Measurements from ENCODE around the gene PROCR. TPM values are rescaled to one million over a fixed set of nuclear protein-coding genes. Genes with fewer than 3 reads are reported as not detected.
"Not testable (repeated sequence)": the region's sequence is repeated elsewhere in the genome, so short reads cannot be mapped to it uniquely, and the experiment has no call there.

PROCR gene
- total RNA-seq, 1 donor from 2014 or later: 9.8 TPM

DNA sequence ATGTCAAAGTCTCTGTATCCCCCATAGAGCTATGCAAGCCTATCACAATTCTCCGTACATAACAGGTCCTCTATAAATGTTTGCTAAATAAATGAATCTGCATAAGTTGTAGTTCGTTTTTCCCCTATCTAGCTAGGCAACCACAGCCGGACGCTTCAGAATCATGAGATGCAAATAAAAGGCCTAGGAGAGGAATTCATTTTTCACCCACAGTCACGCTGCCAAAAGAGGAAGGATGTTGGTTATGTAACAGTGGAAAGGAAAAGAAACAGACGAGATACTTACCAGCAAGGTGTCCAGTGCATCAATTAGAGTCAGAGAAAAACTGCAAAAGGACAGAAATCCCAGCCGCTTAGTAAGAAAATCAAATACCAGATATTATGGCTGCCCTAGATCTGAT is 27.2 kb upstream of the PROCR start:
- TF ChIP-seq, protein P1, sequence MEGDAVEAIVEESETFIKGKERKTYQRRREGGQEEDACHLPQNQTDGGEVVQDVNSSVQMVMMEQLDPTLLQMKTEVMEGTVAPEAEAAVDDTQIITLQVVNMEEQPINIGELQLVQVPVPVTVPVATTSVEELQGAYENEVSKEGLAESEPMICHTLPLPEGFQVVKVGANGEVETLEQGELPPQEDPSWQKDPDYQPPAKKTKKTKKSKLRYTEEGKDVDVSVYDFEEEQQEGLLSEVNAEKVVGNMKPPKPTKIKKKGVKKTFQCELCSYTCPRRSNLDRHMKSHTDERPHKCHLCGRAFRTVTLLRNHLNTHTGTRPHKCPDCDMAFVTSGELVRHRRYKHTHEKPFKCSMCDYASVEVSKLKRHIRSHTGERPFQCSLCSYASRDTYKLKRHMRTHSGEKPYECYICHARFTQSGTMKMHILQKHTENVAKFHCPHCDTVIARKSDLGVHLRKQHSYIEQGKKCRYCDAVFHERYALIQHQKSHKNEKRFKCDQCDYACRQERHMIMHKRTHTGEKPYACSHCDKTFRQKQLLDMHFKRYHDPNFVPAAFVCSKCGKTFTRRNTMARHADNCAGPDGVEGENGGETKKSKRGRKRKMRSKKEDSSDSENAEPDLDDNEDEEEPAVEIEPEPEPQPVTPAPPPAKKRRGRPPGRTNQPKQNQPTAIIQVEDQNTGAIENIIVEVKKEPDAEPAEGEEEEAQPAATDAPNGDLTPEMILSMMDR (IDR thresholded peaks at IDR 0.05; ENCODE audit: borderline replicate concordance): no peak
- H3K27ac ChIP-seq (replicated peaks): no peak overlapping the region
- no peaks in the 10 kb centered on the region for H3K27me3 ChIP-seq (ENCODE audit: low read depth)
- intact Hi-C loops (cut with micrococcal nuclease): loop anchor here (5.0 kb wide), 2 partner anchors 63 to 118 kb away; no protein-coding TSS in a partner anchor
- H3K4me1 ChIP-seq: peaks cover 30% of the 10 kb centered on the region
- no peak overlapping the region for H3K4me3 ChIP-seq
- no peak for DNase-seq
- peaks cover 45% of the 10 kb centered on the region for H3K36me3 ChIP-seq
- H3K9me3 ChIP-seq (replicated peaks): no peaks in the 10 kb centered on the region

DNA sequence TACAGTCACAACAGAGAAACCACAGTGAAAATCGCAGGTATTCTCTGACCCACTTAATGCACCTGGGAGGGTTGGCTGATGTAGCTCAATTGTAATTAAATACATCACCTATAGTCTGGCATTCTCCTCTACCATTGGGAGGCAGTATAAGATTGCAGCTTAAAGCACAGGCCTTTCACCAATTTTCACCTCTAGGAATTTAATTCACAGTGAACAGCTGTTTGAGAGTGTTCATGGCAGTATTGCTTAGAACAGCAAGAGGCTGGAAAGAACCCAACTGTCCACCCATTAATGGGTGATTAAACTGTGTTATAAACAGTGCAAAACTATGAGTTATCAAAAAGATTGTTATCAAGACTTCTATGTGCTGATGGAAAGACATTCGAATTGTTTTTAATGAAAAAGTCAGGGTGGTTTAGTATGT is 26.7 kb upstream of the PROCR start:
- intact Hi-C loops (cut with micrococcal nuclease): loop anchor here (5.0 kb wide), 1 partner anchor 117 kb away; no protein-coding TSS in a partner anchor
- DNase-seq: no peak
- Histone ChIP-seq H3K4me1 (peaks cover 30% of the 10 kb centered on the region), H3K36me3 (peaks cover 41% of the 10 kb centered on the region), H3K4me3 (no peak overlapping the region), H3K27ac (replicated peaks) (peak overlapping the region; percentile 87), H3K9me3 (replicated peaks) (no peaks in the 10 kb centered on the region), H3K27me3 (ENCODE audit: low read depth) (no peaks in the 10 kb centered on the region)
- TF ChIP-seq, protein P1 (IDR thresholded peaks at IDR 0.05; ENCODE audit: borderline replicate concordance): peak; percentile 88

DNA sequence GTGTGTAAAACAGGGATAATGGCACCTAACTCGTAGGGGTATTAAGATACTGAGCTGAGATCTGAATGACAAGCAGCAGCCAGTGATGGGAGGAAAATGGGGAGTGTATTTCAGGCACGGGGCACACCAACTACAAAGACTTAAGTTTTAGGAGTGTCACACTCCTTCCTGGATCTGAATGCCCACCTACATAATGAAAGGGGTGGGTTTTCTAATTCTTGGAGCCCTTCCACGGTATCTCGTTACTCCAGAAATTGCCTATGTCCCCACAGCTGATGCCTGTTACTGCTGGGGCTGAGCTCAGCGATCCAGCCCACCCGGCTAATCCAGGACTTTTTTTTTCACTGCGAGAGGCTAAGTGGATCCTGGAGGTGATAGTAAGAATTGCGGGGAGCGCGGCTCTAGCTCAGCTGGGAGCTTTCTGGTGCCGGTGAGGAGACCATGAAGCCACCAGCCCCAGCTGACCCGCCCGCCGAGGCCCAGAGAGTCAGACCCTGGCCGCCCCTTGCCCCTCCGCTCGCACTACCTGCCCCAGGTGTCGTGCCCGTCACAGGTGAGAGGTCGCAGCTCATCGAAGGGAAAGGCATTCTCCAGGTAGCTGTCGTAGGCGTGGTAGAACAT is 25.5 kb upstream of the PROCR start:
- Histone ChIP-seq H3K36me3 (peaks cover 28% of the 10 kb centered on the region), H3K27ac (replicated peaks) (peak overlapping the region; percentile 87), H3K9me3 (replicated peaks) (no peaks in the 10 kb centered on the region), H3K4me3 (peak overlapping the region; percentile 90), H3K27me3 (ENCODE audit: low read depth) (no peaks in the 10 kb centered on the region), H3K4me1 (peaks cover 42% of the 10 kb centered on the region)
- DNase-seq: no peak
- intact Hi-C loops (cut with micrococcal nuclease): loop anchor here (5.0 kb wide), 1 partner anchor 116 kb away; no protein-coding TSS in a partner anchor
- TF ChIP-seq, protein P1 (IDR thresholded peaks at IDR 0.05; ENCODE audit: borderline replicate concordance): no peak

DNA sequence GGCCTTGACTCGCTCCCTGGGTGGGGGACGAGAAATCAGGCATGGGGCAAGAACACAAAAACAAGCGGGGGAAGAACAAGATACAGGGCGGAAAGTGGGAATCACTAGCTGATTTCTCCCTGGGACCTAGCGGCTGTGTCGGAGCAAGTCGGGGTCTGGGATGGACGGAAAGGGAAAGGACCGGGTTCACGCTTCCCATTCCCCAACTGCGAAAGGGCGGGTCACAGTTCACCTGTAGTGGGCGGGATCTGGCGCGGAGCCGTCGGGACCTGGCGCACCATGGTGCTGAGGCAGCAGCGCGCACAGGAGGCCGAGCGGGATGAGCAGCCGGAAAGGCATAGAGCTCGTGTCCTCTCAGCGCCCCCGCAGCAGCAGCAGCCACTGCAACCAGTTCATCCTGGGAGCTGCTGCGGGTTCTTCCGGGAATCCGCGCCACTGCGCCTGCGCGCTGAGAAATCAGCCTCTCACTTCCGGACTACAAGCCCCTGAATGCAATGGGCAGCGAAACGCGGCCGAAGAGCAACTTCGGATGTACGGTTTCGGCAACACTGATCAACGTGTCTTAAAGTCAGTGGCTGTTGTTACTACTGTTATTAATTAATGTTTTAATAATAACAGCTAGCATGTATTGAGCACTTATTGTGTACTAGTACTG is 24.8 kb upstream of the PROCR start, which contains the start of gene EDEM2:
Gene EDEM2 (minus strand): TSS at position 417 of the 655 bp plus-strand sequence. CDS start 78 bp downstream, at position 339.
- peak; percentile 95 for DNase-seq
- H3K4me1 ChIP-seq: peaks cover 45% of the 10 kb centered on the region
- H3K4me3 ChIP-seq: peak within 1 kb of the TSS; percentile 90
- H3K27me3 ChIP-seq (ENCODE audit: low read depth): no peaks in the 10 kb centered on the region
- intact Hi-C loops (cut with micrococcal nuclease): loop anchor here (5.0 kb wide), 1 partner anchor 115 kb away; no protein-coding TSS in a partner anchor
- peak within 1 kb of the TSS; percentile 87 for H3K27ac ChIP-seq (replicated peaks)
- H3K36me3 ChIP-seq: peaks cover 22% of the 10 kb centered on the region
- H3K9me3 ChIP-seq (replicated peaks): no peaks in the 10 kb centered on the region
- TF ChIP-seq, protein P1 (IDR thresholded peaks at IDR 0.05; ENCODE audit: borderline replicate concordance): no peak

DNA sequence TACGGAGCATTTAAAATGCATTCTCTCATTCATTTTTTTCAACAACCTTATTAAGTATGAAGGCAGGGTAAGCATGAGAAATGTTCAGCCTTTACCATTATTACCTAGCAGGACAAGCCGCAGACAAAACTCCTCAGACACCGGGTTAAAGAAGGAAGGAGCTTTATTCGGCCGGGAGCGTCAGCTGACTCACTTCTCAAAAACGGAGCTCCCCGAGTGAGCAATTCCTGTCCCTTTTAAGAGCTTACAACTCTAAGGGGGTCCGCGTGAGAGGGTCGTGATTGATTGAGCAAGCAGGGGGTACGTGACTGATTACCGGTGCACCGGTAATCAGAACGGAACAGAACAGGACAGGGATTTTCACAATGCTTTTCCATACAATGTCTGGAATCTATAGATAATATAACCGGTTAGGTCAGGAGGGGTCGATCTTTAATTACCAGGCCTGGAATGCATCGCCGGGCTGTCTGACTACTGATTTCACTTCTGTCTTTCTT is 24.2 kb upstream of the PROCR start:
- Histone ChIP-seq H3K4me1 (peaks cover 47% of the 10 kb centered on the region), H3K4me3 (peak overlapping the region; percentile 90), H3K36me3 (peaks cover 17% of the 10 kb centered on the region), H3K27ac (replicated peaks) (peak overlapping the region; percentile 87)
- intact Hi-C loops (cut with micrococcal nuclease): loop anchor here (5.0 kb wide), 1 partner anchor 115 kb away; no protein-coding TSS in a partner anchor
- H3K9me3 ChIP-seq (replicated peaks); DNase-seq; H3K27me3 ChIP-seq (ENCODE audit: low read depth): not testable (repeated sequence)
